NCI-H1417 (cell line): Measurements from ENCODE around the gene TMEM184B.

ENCODE experiments used
- DNase-seq, 3 experiments: peaks; one replicate each; lab custom pipeline; 2025; lab: John Stamatoyannopoulos, UW

TMEM184B gene

GRCh38 chr22:38272373-38273134 lies at the start of gene TMEM184B:
Gene TMEM184B, minus strand, starts transcription at chr22:38273010. Its CDS starts 25,049 bp downstream, at chr22:38247961.
- peak; percentile 65 to 72 (median 68) for DNase-seq

DNA sequence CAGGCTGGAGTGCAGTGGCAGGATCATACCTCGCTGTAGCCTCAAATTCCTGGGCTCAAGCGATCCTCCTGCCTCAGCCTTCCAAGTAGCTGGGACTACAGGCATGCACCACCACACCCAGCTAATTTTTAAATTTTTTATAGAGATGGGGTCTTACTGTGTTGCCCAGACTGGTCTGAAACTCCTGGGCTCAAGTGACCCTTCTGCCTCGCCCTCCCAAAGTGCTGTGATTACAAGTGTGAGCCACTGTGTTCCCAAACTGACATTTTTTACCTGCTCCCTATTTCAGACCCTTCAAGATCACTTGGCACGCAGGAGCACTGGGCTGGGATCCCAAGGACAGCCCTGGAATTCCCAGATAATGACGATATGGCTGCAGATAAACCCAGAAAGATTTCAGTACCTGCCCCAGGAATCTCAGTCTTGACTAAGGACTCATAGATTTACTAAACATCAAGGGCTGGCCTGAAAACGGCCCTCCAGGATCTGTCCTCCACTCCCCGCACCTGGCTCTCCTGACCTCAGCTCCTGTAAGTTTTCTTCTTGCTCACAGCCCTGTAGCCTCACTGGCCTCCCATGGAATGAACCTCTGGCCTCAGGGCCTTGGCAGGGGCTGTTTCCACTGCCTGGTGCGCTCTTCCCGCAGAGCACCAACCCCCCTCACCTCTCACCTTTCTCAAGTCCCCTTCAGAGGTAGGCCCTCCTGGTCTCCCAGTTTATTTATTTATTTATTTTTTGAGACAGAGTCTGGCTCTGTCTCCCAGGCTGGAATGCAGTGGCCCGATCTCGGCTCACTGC lies 48.0 kb upstream of the TMEM184B start:
- DNase-seq: no peak

DNA sequence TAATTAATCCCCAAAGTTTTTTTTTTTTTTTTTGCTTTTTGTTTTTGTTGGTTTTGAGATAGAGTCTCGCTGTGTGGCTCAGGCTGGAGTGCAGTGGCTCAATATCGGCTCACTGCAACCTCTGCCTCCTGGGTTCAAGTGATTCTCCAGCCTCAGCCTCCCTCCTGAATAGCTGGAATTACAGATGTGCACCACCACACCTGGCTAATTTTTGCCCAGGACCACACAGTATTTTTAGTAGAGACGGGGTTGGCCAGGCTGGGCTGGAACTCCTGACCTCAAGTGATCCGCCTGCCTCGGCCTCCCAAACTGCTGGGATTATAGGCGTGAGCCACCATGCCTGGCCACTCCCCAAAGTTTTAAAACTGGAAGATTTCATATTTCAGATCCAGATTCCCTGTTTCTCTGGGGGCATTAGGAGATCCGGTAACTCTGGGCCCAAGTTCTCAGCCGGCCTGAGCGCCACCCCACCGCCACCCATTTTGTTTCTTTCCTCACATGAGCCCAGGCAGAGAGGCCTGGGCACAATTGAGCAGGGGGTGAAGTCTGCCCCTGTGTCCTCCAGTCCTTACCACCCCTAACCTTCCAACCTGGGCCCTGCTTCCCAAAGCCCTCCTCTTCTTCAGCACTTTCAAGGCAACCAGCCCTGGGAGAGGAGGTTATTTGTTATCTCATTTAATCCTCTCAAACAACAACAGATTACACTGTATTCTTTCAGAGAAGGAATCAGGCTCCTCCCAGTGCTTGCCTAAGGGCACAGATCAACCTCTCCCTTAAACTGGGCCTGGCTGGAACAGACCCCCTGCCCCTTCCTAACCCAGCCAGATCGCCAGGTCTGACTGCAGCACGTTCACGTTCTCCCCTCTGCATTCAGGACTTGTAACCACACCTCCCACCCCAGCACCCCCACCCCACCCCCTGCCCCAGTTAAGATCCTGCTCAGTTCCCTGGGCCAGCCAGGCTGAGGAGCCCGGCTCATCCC lies 46.3 kb upstream of the TMEM184B start:
- DNase-seq: no peak

- peak; percentile 3 to 76 (median 48) for DNase-seq
Observed at GRCh38 chr22:38317995-38318715, 45.3 kb upstream of the TMEM184B start.

DNA sequence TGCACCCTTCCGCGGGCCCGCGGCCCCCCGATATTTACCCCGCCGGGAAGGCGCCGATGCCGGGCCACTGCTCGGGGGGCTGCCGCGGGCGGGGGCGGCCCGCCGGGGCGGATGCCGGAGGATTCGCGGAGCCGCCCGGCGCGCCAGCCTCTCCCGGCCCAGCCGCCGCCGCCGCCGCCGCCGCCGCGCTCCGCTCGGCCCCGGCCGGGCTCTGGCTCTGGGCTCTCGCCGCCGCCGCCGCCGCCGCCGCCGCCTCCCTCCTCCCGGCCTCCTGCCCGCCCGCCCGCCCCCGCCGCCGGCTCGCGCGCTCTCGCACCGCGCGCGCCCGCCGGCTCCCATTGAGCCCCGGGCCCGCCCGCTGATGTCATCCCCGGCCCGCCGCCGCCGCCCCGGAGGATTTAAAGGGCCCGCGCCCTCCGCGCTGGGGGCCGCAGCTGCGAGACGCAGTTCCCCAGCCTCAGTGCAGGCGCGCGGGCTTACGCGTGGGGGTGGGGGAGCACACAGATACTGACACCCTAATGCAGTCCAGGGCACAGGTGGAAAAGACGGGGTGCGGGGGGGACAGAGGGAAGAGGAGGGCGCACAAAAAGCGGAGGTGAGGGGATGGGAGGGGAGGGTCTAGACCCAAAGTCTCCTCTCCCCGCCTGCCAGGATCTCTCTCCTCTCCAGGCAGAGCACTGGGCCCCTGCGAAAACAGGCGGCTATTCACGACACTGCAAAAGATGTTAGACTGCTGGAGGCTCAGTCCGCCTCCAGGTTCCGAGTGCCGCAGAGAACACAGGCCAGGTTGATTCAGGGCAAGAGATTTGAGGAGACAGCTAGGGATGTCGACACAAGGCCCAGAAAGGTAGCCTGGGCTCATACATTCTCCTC lies 44.5 kb upstream of the TMEM184B start, which contains the start of gene CSNK1E:
CSNK1E (minus strand) TSS at position 312 of the 873 bp plus-strand sequence. CDS start 3,276 bp downstream, outside the sequence.
- DNase-seq: peak; percentile 53 to 70 (median 70)

DNA sequence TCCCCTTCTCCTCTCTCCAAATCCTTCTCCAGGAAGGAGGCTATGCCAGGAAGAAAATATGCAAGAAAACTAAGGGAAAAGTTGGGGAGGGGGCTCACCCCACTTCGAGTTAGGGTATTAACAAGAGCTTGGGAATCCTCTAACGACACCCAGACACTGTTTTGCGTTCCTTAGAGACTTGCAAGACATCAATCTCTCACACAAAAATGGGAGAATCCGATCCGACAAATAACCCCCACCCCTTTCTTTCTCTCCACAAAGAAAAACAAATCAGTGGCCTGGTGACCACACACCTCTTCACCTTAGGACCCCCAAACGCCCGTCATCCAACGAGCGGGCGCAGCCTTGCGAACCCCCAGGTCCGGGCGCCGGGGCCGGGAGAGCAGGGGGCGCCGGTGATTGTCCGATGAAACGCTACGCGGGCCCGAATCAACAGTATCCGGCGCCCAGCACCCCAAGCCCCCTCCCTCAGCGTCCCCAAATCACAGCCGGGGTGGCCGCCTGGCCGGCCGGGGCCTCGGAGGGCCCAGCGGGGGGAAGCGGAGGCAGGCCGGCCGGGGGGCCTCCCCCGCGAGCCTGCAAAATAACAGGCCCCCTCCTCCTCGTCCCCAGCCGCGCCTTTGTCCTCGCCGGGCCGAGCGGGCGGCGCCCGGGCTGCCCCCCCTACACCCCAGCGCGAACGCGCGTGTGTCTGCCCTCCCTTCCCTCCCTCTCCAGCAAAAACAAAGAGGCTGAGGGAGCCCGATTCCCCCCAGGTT lies 43.7 kb upstream of the TMEM184B start:
- peak; percentile 10 to 74 (median 71) for DNase-seq

GRCh38 chr22:38315823-38316363 lies 43.1 kb upstream of the TMEM184B start:
- DNase-seq: no peak

DNA sequence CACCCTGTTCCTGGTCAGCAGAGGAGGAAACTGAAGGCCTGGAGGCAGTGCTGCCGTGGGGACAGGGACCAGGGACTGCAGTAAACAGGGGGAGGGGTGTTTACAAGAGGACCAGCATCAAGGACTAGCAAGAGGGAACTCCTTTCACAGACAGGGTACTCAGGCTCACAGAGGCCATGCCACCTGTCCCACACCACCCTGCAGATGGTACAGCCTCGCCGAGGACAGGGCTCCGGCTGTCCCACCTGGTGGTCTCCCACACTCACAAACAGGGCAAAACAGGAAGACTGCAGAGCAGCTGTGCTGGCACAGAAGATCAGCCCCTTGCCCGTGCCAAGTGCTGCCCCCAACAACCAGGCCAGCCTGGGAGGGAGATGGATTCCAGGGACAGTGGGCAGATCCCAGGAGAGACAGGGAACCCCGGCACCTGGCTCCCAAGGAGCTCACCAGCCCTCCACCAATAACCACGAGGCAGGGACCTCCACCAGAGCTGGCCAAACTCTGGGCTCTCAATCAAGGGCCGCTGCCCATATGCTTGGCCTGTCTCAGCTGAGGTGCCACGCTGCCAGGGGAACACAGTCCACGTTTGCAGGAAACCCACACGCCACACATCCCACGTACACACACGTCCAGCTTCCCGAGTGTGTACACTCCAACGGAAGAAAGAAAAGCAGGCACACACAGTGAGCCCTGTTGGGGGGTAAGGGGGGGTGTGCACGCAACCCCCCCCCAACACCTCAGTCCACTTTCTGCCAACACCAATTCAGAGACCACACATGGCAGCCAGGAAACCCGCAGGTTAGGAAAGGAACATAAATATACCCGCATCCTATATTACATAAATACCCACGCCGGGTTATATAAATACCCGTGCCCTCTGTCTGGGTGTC lies 42.4 kb upstream of the TMEM184B start:
- peak in 2 of 3 experiments; percentile 10 to 53 for DNase-seq

DNA sequence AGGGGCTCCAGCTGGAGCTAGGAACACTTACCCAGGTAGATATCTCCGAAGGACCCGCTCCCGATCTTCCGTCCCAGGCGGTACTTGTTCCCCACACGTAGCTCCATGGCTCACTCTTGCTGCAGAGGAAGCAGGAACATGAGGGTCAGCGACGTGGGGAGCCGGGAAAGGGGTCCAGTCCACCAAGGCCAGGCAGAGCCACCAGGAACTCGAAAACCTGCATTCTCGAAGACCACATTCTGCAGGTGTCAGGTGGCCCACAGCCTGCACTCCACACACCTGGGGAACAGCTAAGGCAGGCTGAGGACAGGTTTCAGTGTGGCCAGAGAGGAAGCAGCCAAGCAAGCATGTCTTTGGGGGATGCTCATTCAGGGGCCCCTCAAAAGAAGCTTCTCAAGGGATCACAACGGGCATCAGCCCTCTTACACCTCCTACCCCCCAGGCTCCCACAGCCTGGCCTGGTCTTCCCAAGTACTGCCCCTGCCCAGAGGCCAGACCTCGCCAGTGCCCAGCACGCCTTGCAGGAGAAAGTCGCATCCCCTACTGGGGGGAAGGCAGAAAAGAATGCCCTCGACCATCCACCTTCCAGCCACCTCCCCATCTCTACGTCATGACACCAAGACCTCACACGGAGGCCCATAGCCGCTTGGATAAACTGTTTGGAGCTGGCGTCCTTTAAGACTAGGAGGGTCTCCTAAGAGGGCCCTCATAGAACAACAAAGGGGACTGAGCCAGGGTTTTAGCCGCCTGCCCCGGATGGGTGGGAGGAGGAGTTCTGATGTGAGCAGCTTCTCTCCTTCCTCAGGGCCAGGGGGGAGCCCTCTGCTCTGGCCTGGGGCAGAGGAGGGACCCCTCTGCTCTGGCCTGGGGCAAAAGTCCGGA lies 41.5 kb upstream of the TMEM184B start:
- DNase-seq: no peak

- no peak for DNase-seq
Observed at GRCh38 chr22:38313384-38313955, 40.7 kb upstream of the TMEM184B start.

GRCh38 chr22:38312261-38312800 lies 39.5 kb upstream of the TMEM184B start:
- DNase-seq: no peak

- DNase-seq: no peak
Observed at GRCh38 chr22:38311323-38311620, 38.5 kb upstream of the TMEM184B start.

DNA sequence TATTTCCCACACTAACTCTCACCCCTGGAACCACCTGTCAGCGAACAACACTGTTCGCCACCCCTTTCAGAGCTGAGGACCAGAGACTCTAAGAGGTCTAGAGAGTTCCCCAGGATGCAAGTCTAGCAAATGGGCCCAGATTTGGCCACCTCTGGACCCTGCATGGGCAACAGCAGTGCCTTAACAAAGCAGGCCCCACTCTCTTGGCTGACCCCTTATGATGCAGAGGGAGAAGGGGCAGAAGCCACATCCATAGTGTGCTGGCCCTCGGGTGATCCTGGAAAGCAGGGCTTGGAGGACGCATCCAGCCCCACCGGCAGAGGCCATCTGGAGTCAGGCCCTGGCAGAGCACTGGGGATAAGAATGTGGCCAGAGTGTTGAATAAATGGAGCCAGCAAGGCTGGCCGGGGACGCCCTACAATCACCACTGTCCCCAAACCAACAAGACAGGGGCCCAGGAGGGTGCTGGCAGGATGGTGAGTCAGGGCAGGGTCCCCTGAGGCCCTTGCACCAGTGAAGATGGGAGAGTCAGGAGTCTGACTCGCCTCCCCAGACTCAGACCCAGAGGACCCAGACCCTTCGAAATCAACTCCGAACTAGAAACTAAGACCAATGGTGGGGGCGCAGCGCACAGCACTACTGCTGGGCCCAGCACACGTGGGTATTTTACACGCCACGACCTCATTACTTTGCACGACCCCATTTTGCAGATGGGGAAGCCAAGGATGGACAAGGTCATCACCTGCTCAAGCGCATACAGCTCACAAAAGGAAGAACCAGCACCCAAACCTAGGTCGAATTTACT lies 37.9 kb upstream of the TMEM184B start:
- no peak for DNase-seq

DNA sequence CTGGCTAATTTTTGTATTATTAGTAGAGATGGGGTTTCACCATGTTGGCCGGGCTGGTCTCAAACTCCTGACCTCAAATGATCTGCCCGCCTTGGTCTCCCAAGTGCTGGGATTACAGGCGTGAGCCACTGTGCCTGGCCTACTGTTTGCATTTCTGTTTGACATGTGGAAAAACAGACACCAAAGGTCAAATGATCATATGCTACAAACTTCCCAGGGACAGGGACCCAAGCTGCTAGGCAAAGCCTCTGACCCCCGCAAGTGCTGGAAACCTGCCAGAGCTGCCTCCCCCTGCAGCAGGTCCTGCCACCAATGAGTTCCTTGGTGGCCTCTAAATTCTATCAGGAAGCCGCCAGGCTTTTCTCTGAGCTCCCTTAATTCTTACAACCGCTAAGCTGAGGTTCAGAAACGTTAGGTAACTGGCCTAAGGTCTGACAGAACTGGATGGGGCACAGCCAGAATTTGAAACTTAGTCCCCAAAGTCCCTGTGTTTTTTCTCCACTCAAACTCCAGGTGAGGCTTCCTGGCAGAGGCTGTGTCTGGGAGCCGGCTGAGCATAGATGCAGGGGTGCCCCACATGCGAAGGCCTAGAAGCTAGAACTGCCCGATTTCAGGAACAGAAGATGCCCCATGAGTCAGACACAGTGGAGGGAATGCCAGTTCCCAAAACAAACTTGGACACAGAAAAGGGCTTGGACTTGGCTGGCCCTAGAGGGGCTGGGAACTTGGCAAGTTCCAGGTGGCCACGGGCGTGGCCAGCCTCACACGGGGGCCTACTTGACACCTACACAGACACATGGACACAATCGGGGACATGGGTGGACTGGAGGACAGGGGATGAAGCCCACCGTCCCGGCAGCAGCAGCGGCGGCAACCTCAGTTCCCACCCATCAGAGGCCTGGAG lies 37.1 kb upstream of the TMEM184B start:
- no peak for DNase-seq
